Activated naive CD4-positive, alpha-beta T cell treated with anti-CD3 and anti-CD28 coated beads, Interleukin-2, amount 10 ng/mL, durations not matched to agents 7 days and 5 days (primary cell): ENCODE data around the gene ZMIZ2.
"Not testable (repeated sequence)": the region's sequence is repeated elsewhere in the genome, so short reads cannot be mapped to it uniquely, and the experiment has no call there.

Experiments used
- CTCF ChIA-PET: fragments of 350-600 bp; sonication (Branson Sonifier 250); formaldehyde crosslinking; loops from one replicate; lab custom pipeline; 2021; ENCODE audit warnings: antibody characterized with exemption; lab: Charles Lee
- DNase-seq: peaks from one replicate; pipeline ENCODE4 v3.0.0-alpha.2; 2020
- H3K27ac Mint-ChIP-seq: one replicate; pipeline ENCODE4 v1.8.0; 2021; ENCODE audit warnings: mild to moderate bottlenecking, moderate library complexity, mixed read lengths
- H3K27me3 Mint-ChIP-seq: one replicate; pipeline ENCODE4 v1.8.0; 2021; ENCODE audit warnings: mild to moderate bottlenecking, mixed read lengths
- H3K36me3 Mint-ChIP-seq: one replicate; pipeline ENCODE4 v1.8.0; 2021; ENCODE audit warnings: mixed read lengths
- H3K4me1 Mint-ChIP-seq: one replicate; pipeline ENCODE4 v1.8.0; 2021; ENCODE audit warnings: mixed read lengths
- H3K4me3 Mint-ChIP-seq: one replicate; pipeline ENCODE4 v1.8.0; 2021; ENCODE audit warnings: mild to moderate bottlenecking, moderate library complexity, mixed read lengths
- H3K9me3 Mint-ChIP-seq: one replicate; pipeline ENCODE4 v1.8.0; 2021; ENCODE audit warnings: mixed read lengths

Gene ZMIZ2

GRCh38 chr7:44748045-44748947, at the start of gene ZMIZ2:
Gene ZMIZ2 (plus strand): TSS chr7:44748847. CDS start chr7:44756250, 7,403 bp downstream.
- Mint-ChIP-seq H3K27me3 (no peaks in the 10 kb centered on the region), H3K4me1 (peaks cover 49% of the 10 kb centered on the region), H3K9me3 (no peaks in the 10 kb centered on the region), H3K4me3 (peak within 1 kb of the TSS; percentile 76), H3K36me3 (peaks cover 18% of the 10 kb centered on the region), H3K27ac (peak within 1 kb of the TSS; percentile 90)
- DNase-seq = peak; percentile 92
- CTCF ChIA-PET = no interaction called here

GRCh38 chr7:44699598-44699997, 49.0 kb upstream of the ZMIZ2 start:
- not testable (repeated sequence) for H3K4me3 Mint-ChIP-seq, H3K4me1 Mint-ChIP-seq, H3K9me3 Mint-ChIP-seq, DNase-seq, H3K27me3 Mint-ChIP-seq, H3K27ac Mint-ChIP-seq
- H3K36me3 Mint-ChIP-seq = peaks cover 85% of the 10 kb centered on the region
- CTCF ChIA-PET = interaction anchor here (1.5 kb wide), 1 partner anchor 93 kb away, joined by 4 read pairs; the partner anchor contains the start of gene OGDH

- CTCF ChIA-PET = interaction anchor here (1.5 kb wide), 1 partner anchor 94 kb away, joined by 4 read pairs; the partner anchor contains the start of gene OGDH
- no peaks in the 10 kb centered on the region for H3K27me3 Mint-ChIP-seq
- H3K4me1 Mint-ChIP-seq = no peaks in the 10 kb centered on the region
- H3K4me3 Mint-ChIP-seq = no peak overlapping the region
- no peak for DNase-seq
- H3K9me3 Mint-ChIP-seq = peaks cover 4% of the 10 kb centered on the region
- peaks cover 85% of the 10 kb centered on the region for H3K36me3 Mint-ChIP-seq
- peak overlapping the region; percentile 37 for H3K27ac Mint-ChIP-seq
Measured at GRCh38 chr7:44700322-44700721, 48.3 kb upstream of the ZMIZ2 start.

- H3K9me3 Mint-ChIP-seq, H3K27me3 Mint-ChIP-seq, H3K4me3 Mint-ChIP-seq, H3K27ac Mint-ChIP-seq, DNase-seq, H3K4me1 Mint-ChIP-seq: not testable (repeated sequence)
- CTCF ChIA-PET = interaction anchor here (1.1 kb wide), 1 partner anchor 65 kb away, joined by 3 read pairs; no protein-coding TSS in a partner anchor
- H3K36me3 Mint-ChIP-seq = peaks cover 68% of the 10 kb centered on the region
Measured at GRCh38 chr7:44703391-44703790, 45.3 kb upstream of the ZMIZ2 start.

- DNase-seq = no peak
- Mint-ChIP-seq H3K27me3 (no peaks in the 10 kb centered on the region), H3K27ac (no peak overlapping the region)
Measured at GRCh38 chr7:44703921-44704320, 44.7 kb upstream of the ZMIZ2 start.

GRCh38 chr7:44705434-44705833, 43.2 kb upstream of the ZMIZ2 start:
- Mint-ChIP-seq H3K9me3 (no peaks in the 10 kb centered on the region), H3K36me3 (peaks cover 57% of the 10 kb centered on the region), H3K4me3 (no peak overlapping the region), H3K4me1 (no peaks in the 10 kb centered on the region), H3K27me3 (no peaks in the 10 kb centered on the region), H3K27ac (peak overlapping the region; percentile 7)
- no peak for DNase-seq
- CTCF ChIA-PET = no interaction called here

More at GRCh38 chr7:44703921-44704320, 44.7 kb upstream of the ZMIZ2 start:
- H3K36me3 Mint-ChIP-seq = peaks cover 64% of the 10 kb centered on the region
- H3K4me3 Mint-ChIP-seq = no peak overlapping the region
- H3K4me1 Mint-ChIP-seq = no peaks in the 10 kb centered on the region
- H3K9me3 Mint-ChIP-seq = peaks cover 2% of the 10 kb centered on the region
- CTCF ChIA-PET = interaction anchor here (1.1 kb wide), 1 partner anchor 66 kb away, joined by 3 read pairs; no protein-coding TSS in a partner anchor

GRCh38 chr7:44706788-44707557, 41.7 kb upstream of the ZMIZ2 start:
- Mint-ChIP-seq H3K27me3 (no peaks in the 10 kb centered on the region), H3K36me3 (peaks cover 41% of the 10 kb centered on the region), H3K27ac (no peak overlapping the region), H3K4me1 (peaks cover 2% of the 10 kb centered on the region), H3K9me3 (no peaks in the 10 kb centered on the region), H3K4me3 (no peak overlapping the region)
- CTCF ChIA-PET = no interaction called here
- no peak for DNase-seq

GRCh38 chr7:44707558-44708230, 41.0 kb upstream of the ZMIZ2 start:
- Mint-ChIP-seq H3K4me1 (peaks cover 8% of the 10 kb centered on the region), H3K9me3 (no peaks in the 10 kb centered on the region), H3K4me3 (no peak overlapping the region), H3K27ac (no peak overlapping the region), H3K36me3 (peaks cover 37% of the 10 kb centered on the region), H3K27me3 (no peaks in the 10 kb centered on the region)
- CTCF ChIA-PET = no interaction called here
- DNase-seq = no peak

- H3K4me1 Mint-ChIP-seq = peaks cover 8% of the 10 kb centered on the region
- DNase-seq = no peak
- H3K36me3 Mint-ChIP-seq = peaks cover 27% of the 10 kb centered on the region
- no peak overlapping the region for H3K4me3 Mint-ChIP-seq
- H3K27ac Mint-ChIP-seq = no peak overlapping the region
- CTCF ChIA-PET = no interaction called here
- peaks cover 2% of the 10 kb centered on the region for H3K27me3 Mint-ChIP-seq
- no peaks in the 10 kb centered on the region for H3K9me3 Mint-ChIP-seq
Measured at GRCh38 chr7:44709011-44709915, 39.4 kb upstream of the ZMIZ2 start.

- CTCF ChIA-PET = no interaction called here
- H3K27ac Mint-ChIP-seq = no peak overlapping the region
- H3K9me3 Mint-ChIP-seq = no peaks in the 10 kb centered on the region
- H3K36me3 Mint-ChIP-seq = peaks cover 23% of the 10 kb centered on the region
- no peak overlapping the region for H3K4me3 Mint-ChIP-seq
- H3K4me1 Mint-ChIP-seq = peaks cover 8% of the 10 kb centered on the region
- H3K27me3 Mint-ChIP-seq = peaks cover 3% of the 10 kb centered on the region
- DNase-seq = no peak
Measured at GRCh38 chr7:44709945-44710596, 38.6 kb upstream of the ZMIZ2 start.

- Mint-ChIP-seq H3K27ac (no peak overlapping the region), H3K9me3 (no peaks in the 10 kb centered on the region), H3K4me3 (no peak overlapping the region), H3K36me3 (peaks cover 15% of the 10 kb centered on the region), H3K4me1 (peaks cover 8% of the 10 kb centered on the region), H3K27me3 (peaks cover 3% of the 10 kb centered on the region)
- CTCF ChIA-PET = no interaction called here
- no peak for DNase-seq
Measured at GRCh38 chr7:44711528-44711927, 37.1 kb upstream of the ZMIZ2 start.

- H3K9me3 Mint-ChIP-seq = no peaks in the 10 kb centered on the region
- CTCF ChIA-PET = no interaction called here
- peaks cover 15% of the 10 kb centered on the region for H3K36me3 Mint-ChIP-seq
- no peak overlapping the region for H3K27ac Mint-ChIP-seq
- H3K27me3 Mint-ChIP-seq = peaks cover 3% of the 10 kb centered on the region
- no peak for DNase-seq
- no peak overlapping the region for H3K4me3 Mint-ChIP-seq
- peaks cover 8% of the 10 kb centered on the region for H3K4me1 Mint-ChIP-seq
Measured at GRCh38 chr7:44712012-44712411, 36.6 kb upstream of the ZMIZ2 start.

- no peak overlapping the region for H3K4me3 Mint-ChIP-seq
- peaks cover 8% of the 10 kb centered on the region for H3K4me1 Mint-ChIP-seq
- H3K27me3 Mint-ChIP-seq = peaks cover 3% of the 10 kb centered on the region
- DNase-seq = no peak
- H3K9me3 Mint-ChIP-seq = no peaks in the 10 kb centered on the region
- H3K27ac Mint-ChIP-seq = no peak overlapping the region
- H3K36me3 Mint-ChIP-seq = peaks cover 8% of the 10 kb centered on the region
- CTCF ChIA-PET = no interaction called here
Measured at GRCh38 chr7:44713141-44713540, 35.5 kb upstream of the ZMIZ2 start.
